Epithelial cell of proximal tubule (primary cell): ENCODE measurements around the gene PYGB. TPM values are rescaled to one million over a fixed set of nuclear protein-coding genes. Genes with fewer than 3 reads are reported as not detected.

Source experiments
- DNase-seq: peaks from one replicate; pipeline ENCODE4 v3.0.0-alpha.2; 2011; ENCODE audit warnings: low read depth
- H3K4me3 ChIP-seq: 2 replicates; pipeline ENCODE4 v1.5.1; 2011; ENCODE audit warnings: low read depth, mild to moderate bottlenecking, low read length
- CTCF ChIP-seq: conservative IDR thresholded peaks from 2 replicates; pipeline ENCODE4 v1.5.1; 2012; ENCODE audit warnings: low read depth, mild to moderate bottlenecking, low read length
- total RNA-seq: library from RNA; depleted of rRNA; stranded (reverse); fragments of >200 nt; gene quantifications from 2 replicates; pipeline ENCODE4 v1.2.3, GENCODE V29; 2015

The PYGB gene
- total RNA-seq, 1 donor from 2014 or later, result 145 TPM

GRCh38 chr20:25345721-25346120 is 97.8 kb downstream of the PYGB start:
- H3K4me3 ChIP-seq, result no peak overlapping the region
- no peak for TF ChIP-seq CTCF
- DNase-seq, result no peak

- no peak for DNase-seq
- H3K4me3 ChIP-seq, result no peak overlapping the region
- TF ChIP-seq CTCF, result no peak
Measured at GRCh38 chr20:25346349-25346748, 98.5 kb downstream of the PYGB start.

Other genes with a start within 250 kb of the PYGB start
- 3.9 and 4.1 TPM in 2 replicates for gene ACSS1, start 189.9 kb upstream of the PYGB start, total RNA-seq
- gene VSX1, start 165.9 kb upstream of the PYGB start, total RNA-seq, result not detected in 2 replicates
- 76.5 and 103 TPM in 2 replicates for gene ENTPD6, start 52.4 kb upstream of the PYGB start, total RNA-seq
- 60.3 and 79.3 TPM in 2 replicates for gene ABHD12, start 142.8 kb downstream of the PYGB start, total RNA-seq
- gene GINS1, start 159.6 kb downstream of the PYGB start, total RNA-seq, result 34.9 and 44.1 TPM in 2 replicates